Measurements from ENCODE around the gene RPS8. TPM values are rescaled to one million over a fixed set of nuclear protein-coding genes. Genes with fewer than 3 reads are reported as not detected.

RPS8 gene
- 847 and 1,097 TPM in 2 replicates for total RNA-seq

GRCh38 chr1:44775078-44775929 lies at the start of gene RPS8:
RPS8 (plus strand) TSS chr1:44775540; CDS start chr1:44775597, 57 bp downstream.

GRCh38 chr1:44730741-44731512 lies 44.4 kb upstream of the RPS8 start, which contains the start of gene RNU5D-1:
RNU5D-1 (minus strand) TSS chr1:44731170.

GRCh38 chr1:44739307-44740178 lies 35.8 kb upstream of the RPS8 start, which contains the start of gene KIF2C:
KIF2C (plus strand) TSS chr1:44739837; CDS start chr1:44739933, 96 bp downstream.

GRCh38 chr1:44788120-44788860 lies 12.9 kb downstream of the RPS8 start, which contains the start of gene BEST4:
BEST4 (minus strand) TSS chr1:44788170; CDS start chr1:44787705, 465 bp downstream.

GRCh38 chr1:44799770-44800584 lies 24.6 kb downstream of the RPS8 start, which contains the start of gene PLK3:
PLK3 (plus strand) TSS chr1:44800377; CDS start chr1:44800464, 87 bp downstream.

GRCh38 chr1:44806704-44807363 lies 31.5 kb downstream of the RPS8 start, which contains the start of gene DYNLT4:
DYNLT4 (minus strand) TSS chr1:44807351; CDS start chr1:44806668, 683 bp downstream.

GRCh38 chr1:44808063-44808937 lies 33.0 kb downstream of the RPS8 start, which contains the start of gene BTBD19:
BTBD19 (plus strand) TSS chr1:44808523; CDS start chr1:44808821, 298 bp downstream.

Small RNA genes within 50 kb of the gene (small RNA-seq; reads per million reads assigned to genes)
- gene RNU5D-1, result 63.7 reads per million, percentile 97 among the genes with 10 or more reads in this experiment
- 656 reads per million, percentile 99 among the genes with 10 or more reads in this experiment for gene SNORD38A
- gene SNORD38B, result not detected
- 52.1 reads per million, percentile 97 among the genes with 10 or more reads in this experiment for gene SNORD46
- gene SNORD55, result not detected

Other genes starting within 250 kb of the RPS8 start
- 5.8 and 7.4 TPM in 2 replicates for gene TMEM53, start 101.1 kb upstream of the RPS8 start, total RNA-seq
- 0.97 and 2.9 TPM in 2 replicates for gene ARMH1, start 100.8 kb upstream of the RPS8 start, total RNA-seq
- not detected in 2 replicates for gene RNU5D-1, start 44.4 kb upstream of the RPS8 start, total RNA-seq
- gene KIF2C, start 35.7 kb upstream of the RPS8 start, total RNA-seq, result 2.6 TPM in 2 replicates
- 0.16 and 0.24 TPM in 2 replicates for gene BEST4, start 12.6 kb downstream of the RPS8 start, total RNA-seq
- gene PLK3, start 24.8 kb downstream of the RPS8 start, total RNA-seq, result 36.5 and 45.4 TPM in 2 replicates
- gene DYNLT4, start 31.8 kb downstream of the RPS8 start, total RNA-seq, result not detected in 2 replicates
- 16.6 and 19.5 TPM in 2 replicates for gene BTBD19, start 33.0 kb downstream of the RPS8 start, total RNA-seq
- gene PTCH2, start 67.7 kb downstream of the RPS8 start, total RNA-seq, result 0.24 and 0.32 TPM in 2 replicates
- 27.3 and 29.8 TPM in 2 replicates for gene EIF2B3, start 211.1 kb downstream of the RPS8 start, total RNA-seq
- 40.1 and 41.7 TPM in 2 replicates for gene HECTD3, start 235.8 kb downstream of the RPS8 start, total RNA-seq
- 105 and 112 TPM in 2 replicates for gene UROD, start 236.7 kb downstream of the RPS8 start, total RNA-seq

Measured in hair follicle dermal papilla cell (primary cell).